NT2/D1 (cell line): Measurements from ENCODE around the gene PLCB1.

Experiments
- SUZ12 ChIP-seq: IDR thresholded peaks from 2 replicates; pipeline ENCODE4 v1.6.1; 2011; ENCODE audit not compliant: insufficient read length, insufficient read depth; ENCODE audit errors: extremely low read depth
- YY1 ChIP-seq: IDR thresholded peaks from 2 replicates; pipeline ENCODE4 v1.6.1; 2011; ENCODE audit not compliant: insufficient read length, insufficient read depth
- ZNF274 ChIP-seq: IDR thresholded peaks from 2 replicates; pipeline ENCODE4 v1.6.1; 2011; ENCODE audit warnings: mild to moderate bottlenecking, low read depth, low read length

GRCh38 chr20:8133310-8133768, 1.3 kb downstream of the PLCB1 start:
- TF ChIP-seq ZNF274 = no peak
- no peak for TF ChIP-seq YY1
- no peak for TF ChIP-seq SUZ12
